Liver (tissue), 9 donors: Measurements from ENCODE around the gene GRK5. TPM values are rescaled to one million over a fixed set of nuclear protein-coding genes. Genes with fewer than 3 reads are reported as not detected.

Experiments
- DNase-seq: peaks from one replicate; pipeline ENCODE4 v3.0.0-alpha.2; 2017; ENCODE audit warnings: low spot score
- H3K27ac ChIP-seq, 2 donors: one replicate each; pipeline ENCODE4 v1.7.0; 2013; ENCODE audit warnings: inconsistent platforms in 2 of 2, low read length in 2 of 2, control low read depth in 1 of 2, low read depth in 1 of 2, mild to moderate bottlenecking in 1 of 2
- H3K27me3 ChIP-seq, 4 donors: one replicate each; pipeline versions ENCODE4 v1.6.1 to v1.7.0; 2013; ENCODE audit warnings: low read length in 3 of 4, inconsistent platforms in 1 of 4, mild to moderate bottlenecking in 1 of 4, moderate library complexity in 1 of 4; ENCODE audit not compliant: control insufficient read depth in 4 of 4, insufficient read depth in 4 of 4
- H3K36me3 ChIP-seq, 4 donors: one replicate each; pipeline versions ENCODE4 v1.6.1 to v1.7.0; 2013; ENCODE audit warnings: low read length in 3 of 4, mild to moderate bottlenecking in 3 of 4, low read depth in 1 of 4, moderate library complexity in 1 of 4; ENCODE audit not compliant: control insufficient read depth in 4 of 4, insufficient read depth in 3 of 4
- H3K4me1 ChIP-seq, 4 donors: one replicate each; pipeline versions ENCODE4 v1.6.1 to v1.7.0; 2013; ENCODE audit warnings: low read length in 3 of 4, mild to moderate bottlenecking in 3 of 4, moderate library complexity in 1 of 4; ENCODE audit not compliant: control insufficient read depth in 4 of 4, insufficient read depth in 4 of 4
- H3K4me3 ChIP-seq, 3 donors: one replicate each; pipeline versions ENCODE4 v1.6.1 to v1.7.0; 2013; ENCODE audit warnings: low read length in 3 of 3, control low read depth in 1 of 3, low read depth in 1 of 3, mild to moderate bottlenecking in 1 of 3
- H3K9ac ChIP-seq, 2 donors: one replicate each; pipeline ENCODE4 v1.7.0; 2013; ENCODE audit warnings: low read length in 2 of 2, mild to moderate bottlenecking in 2 of 2, moderate library complexity in 2 of 2, control low read depth in 1 of 2, low read depth in 1 of 2
- H3K9me3 ChIP-seq, 4 donors: one replicate each; pipeline versions ENCODE4 v1.6.1 to v1.7.0; 2013; ENCODE audit warnings: low read length in 3 of 4; ENCODE audit not compliant: control insufficient read depth in 4 of 4
- FOXA1 ChIP-seq: IDR thresholded peaks from 2 replicates; pipeline ENCODE4 v1.6.1; 2016; ENCODE audit warnings: antibody characterized with exemption
- FOXA2 ChIP-seq: IDR thresholded peaks from 2 replicates; pipeline ENCODE4 v1.6.1; 2016; ENCODE audit warnings: antibody characterized with exemption
- GABPA ChIP-seq, 2 donors: IDR thresholded peaks in 1 of 2; conservative IDR thresholded peaks in 1 of 2; 2 replicates each; pipeline ENCODE4 v1.6.1; 2016; ENCODE audit warnings: antibody characterized with exemption in 2 of 2, mild to moderate bottlenecking in 1 of 2, moderate library complexity in 1 of 2
- HNF4A ChIP-seq, 2 donors: conservative IDR thresholded peaks; 2 replicates each; pipeline ENCODE4 v1.6.1; 2016; ENCODE audit warnings: antibody characterized with exemption in 2 of 2, mild to moderate bottlenecking in 2 of 2
- HNF4G ChIP-seq: IDR thresholded peaks from 2 replicates; pipeline ENCODE4 v1.6.1; 2016; ENCODE audit warnings: antibody characterized with exemption
- JUND ChIP-seq, 2 donors: IDR thresholded peaks; 2 replicates each; pipeline ENCODE4 v1.6.1; 2016; ENCODE audit warnings: antibody characterized with exemption in 2 of 2
- NR2F2 ChIP-seq: IDR thresholded peaks from 2 replicates; pipeline ENCODE4 v1.6.1; 2016; ENCODE audit warnings: antibody characterized with exemption
- RAD21 ChIP-seq, 2 donors: IDR thresholded peaks; 2 replicates each; pipeline ENCODE4 v1.6.1; 2016; ENCODE audit warnings: antibody characterized with exemption in 2 of 2, mild to moderate bottlenecking in 2 of 2
- RXRA ChIP-seq, 2 donors: IDR thresholded peaks; 2 replicates each; pipeline ENCODE4 v1.6.1; 2017 to 2018; ENCODE audit warnings: antibody characterized with exemption in 2 of 2, mild to moderate bottlenecking in 1 of 2
- SP1 ChIP-seq: IDR thresholded peaks from 2 replicates; pipeline ENCODE4 v1.6.1; 2018; ENCODE audit warnings: antibody characterized with exemption, mild to moderate bottlenecking
- YY1 ChIP-seq: IDR thresholded peaks from 2 replicates; pipeline ENCODE4 v1.6.1; 2016; ENCODE audit warnings: antibody characterized with exemption, mild to moderate bottlenecking
- WGBS: extraction: QIAGEN DNeasy Blood & Tissue Kit; methylation state at CpG from one replicate; pipeline ENCODE4 v1.1.7; 2013; 5-methylcytosine and 5-hydroxymethylcytosine counted together
- polyA plus RNA-seq, 2 donors: library from polyadenylated mRNA; stranded (reverse) in 1 of 2; unstranded in 1 of 2; fragments of 200-250 nt in 1 of 2; fragments of >200 nt in 1 of 2; fragmentation: Nextera tagmentation in 1 of 2; extraction: Ambion mirVana in 1 of 2; gene quantifications; one replicate each; pipeline versions ENCODE4 v1.2.1 to v1.2.3, GENCODE V29; 2013 to 2015
- total RNA-seq, 2 donors: library from RNA; depleted of rRNA; stranded (reverse); fragments of >200 nt; gene quantifications; one replicate each; pipeline ENCODE4 v1.2.3, GENCODE V29; 2014
- TF ChIP-seq, protein P1 (sequence below): IDR thresholded peaks from 2 replicates; pipeline ENCODE4 v1.6.1; 2016; ENCODE audit warnings: antibody characterized with exemption
- TF ChIP-seq, protein P2 (sequence below): IDR thresholded peaks from 2 replicates; pipeline ENCODE4 v1.6.1; 2016; ENCODE audit warnings: antibody characterized with exemption, mild to moderate bottlenecking
- TF ChIP-seq, protein P3 (sequence below): IDR thresholded peaks from 2 replicates; pipeline ENCODE4 v1.6.1; 2016; ENCODE audit warnings: antibody characterized with exemption
- TF ChIP-seq, protein P4 (sequence below): IDR thresholded peaks from 2 replicates; pipeline ENCODE4 v1.6.1; 2016; ENCODE audit warnings: antibody characterized with exemption
- TF ChIP-seq, protein P5 (sequence below): fragments of 150-350 bp; IDR thresholded peaks from 2 replicates; pipeline ENCODE4 v1.5.1; 2017; ENCODE audit warnings: improper control_type of control experiment, low read depth, low read length; ENCODE audit not compliant: missing input control
- donor health status: healthy.
- donor health status: healthy.
- donor health status: healthy.
- donor health status: healthy.
- donor health status: healthy.

Gene GRK5
- total and polyA plus RNA-seq, 4 donors = 2.1 to 6.6 (median 5.1) TPM

DNA sequence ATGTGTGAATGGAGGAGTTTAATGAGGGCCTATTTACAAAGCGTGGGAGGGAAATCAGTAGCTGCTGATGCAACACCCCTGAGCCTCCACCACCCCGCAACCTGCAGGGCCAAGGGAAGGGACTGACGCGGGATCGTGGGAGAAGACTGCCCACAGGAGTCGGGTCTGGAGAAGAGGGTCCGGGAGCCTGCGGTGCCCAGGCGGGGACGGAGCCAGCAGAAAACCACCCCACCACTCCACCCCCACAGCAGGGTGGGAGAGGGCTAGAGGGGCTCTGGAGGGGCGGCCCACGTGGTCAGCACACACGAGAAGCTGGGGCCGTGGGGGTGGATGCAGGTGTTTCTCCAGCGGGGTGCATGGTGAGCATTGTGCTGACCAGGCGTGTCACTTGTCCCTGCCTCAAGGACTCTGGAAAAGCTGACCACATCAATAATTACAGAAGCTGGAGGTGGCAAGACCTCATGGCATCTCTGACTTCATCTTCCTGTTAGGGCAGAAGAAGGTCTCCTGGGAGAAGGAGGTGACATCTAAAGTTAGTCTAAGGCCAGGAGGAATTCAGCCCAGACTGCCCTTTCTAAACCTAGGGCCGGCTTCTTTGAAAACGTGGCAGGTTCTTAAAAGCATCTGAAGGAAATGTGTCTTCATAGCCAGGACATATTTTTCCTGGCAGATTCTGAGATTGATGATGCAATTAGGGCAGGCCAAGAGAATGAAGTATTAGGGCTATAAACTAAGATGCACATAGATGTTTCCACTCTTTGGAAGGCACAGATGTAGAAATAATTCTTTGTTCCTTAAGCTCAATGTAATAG lies 184.3 kb downstream of the GRK5 start:
- no peak for DNase-seq
- TF ChIP-seq SP1 (no peak), HNF4G (no peak), RXRA (IDR thresholded peaks at IDR 0.05) (no peak), NR2F2 (no peak), HNF4A (conservative IDR thresholded peaks at IDR 0.05) (no peak)
- TF ChIP-seq, protein P1, sequence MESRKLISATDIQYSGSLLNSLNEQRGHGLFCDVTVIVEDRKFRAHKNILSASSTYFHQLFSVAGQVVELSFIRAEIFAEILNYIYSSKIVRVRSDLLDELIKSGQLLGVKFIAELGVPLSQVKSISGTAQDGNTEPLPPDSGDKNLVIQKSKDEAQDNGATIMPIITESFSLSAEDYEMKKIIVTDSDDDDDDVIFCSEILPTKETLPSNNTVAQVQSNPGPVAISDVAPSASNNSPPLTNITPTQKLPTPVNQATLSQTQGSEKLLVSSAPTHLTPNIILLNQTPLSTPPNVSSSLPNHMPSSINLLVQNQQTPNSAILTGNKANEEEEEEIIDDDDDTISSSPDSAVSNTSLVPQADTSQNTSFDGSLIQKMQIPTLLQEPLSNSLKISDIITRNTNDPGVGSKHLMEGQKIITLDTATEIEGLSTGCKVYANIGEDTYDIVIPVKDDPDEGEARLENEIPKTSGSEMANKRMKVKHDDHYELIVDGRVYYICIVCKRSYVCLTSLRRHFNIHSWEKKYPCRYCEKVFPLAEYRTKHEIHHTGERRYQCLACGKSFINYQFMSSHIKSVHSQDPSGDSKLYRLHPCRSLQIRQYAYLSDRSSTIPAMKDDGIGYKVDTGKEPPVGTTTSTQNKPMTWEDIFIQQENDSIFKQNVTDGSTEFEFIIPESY = no peak
- TF ChIP-seq, protein P2, sequence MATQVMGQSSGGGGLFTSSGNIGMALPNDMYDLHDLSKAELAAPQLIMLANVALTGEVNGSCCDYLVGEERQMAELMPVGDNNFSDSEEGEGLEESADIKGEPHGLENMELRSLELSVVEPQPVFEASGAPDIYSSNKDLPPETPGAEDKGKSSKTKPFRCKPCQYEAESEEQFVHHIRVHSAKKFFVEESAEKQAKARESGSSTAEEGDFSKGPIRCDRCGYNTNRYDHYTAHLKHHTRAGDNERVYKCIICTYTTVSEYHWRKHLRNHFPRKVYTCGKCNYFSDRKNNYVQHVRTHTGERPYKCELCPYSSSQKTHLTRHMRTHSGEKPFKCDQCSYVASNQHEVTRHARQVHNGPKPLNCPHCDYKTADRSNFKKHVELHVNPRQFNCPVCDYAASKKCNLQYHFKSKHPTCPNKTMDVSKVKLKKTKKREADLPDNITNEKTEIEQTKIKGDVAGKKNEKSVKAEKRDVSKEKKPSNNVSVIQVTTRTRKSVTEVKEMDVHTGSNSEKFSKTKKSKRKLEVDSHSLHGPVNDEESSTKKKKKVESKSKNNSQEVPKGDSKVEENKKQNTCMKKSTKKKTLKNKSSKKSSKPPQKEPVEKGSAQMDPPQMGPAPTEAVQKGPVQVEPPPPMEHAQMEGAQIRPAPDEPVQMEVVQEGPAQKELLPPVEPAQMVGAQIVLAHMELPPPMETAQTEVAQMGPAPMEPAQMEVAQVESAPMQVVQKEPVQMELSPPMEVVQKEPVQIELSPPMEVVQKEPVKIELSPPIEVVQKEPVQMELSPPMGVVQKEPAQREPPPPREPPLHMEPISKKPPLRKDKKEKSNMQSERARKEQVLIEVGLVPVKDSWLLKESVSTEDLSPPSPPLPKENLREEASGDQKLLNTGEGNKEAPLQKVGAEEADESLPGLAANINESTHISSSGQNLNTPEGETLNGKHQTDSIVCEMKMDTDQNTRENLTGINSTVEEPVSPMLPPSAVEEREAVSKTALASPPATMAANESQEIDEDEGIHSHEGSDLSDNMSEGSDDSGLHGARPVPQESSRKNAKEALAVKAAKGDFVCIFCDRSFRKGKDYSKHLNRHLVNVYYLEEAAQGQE = no peak
- TF ChIP-seq, protein P3, sequence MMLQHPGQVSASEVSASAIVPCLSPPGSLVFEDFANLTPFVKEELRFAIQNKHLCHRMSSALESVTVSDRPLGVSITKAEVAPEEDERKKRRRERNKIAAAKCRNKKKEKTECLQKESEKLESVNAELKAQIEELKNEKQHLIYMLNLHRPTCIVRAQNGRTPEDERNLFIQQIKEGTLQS = no peak
- TF ChIP-seq, protein P4, sequence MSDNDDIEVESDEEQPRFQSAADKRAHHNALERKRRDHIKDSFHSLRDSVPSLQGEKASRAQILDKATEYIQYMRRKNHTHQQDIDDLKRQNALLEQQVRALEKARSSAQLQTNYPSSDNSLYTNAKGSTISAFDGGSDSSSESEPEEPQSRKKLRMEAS = no peak
- TF ChIP-seq, protein P5, sequence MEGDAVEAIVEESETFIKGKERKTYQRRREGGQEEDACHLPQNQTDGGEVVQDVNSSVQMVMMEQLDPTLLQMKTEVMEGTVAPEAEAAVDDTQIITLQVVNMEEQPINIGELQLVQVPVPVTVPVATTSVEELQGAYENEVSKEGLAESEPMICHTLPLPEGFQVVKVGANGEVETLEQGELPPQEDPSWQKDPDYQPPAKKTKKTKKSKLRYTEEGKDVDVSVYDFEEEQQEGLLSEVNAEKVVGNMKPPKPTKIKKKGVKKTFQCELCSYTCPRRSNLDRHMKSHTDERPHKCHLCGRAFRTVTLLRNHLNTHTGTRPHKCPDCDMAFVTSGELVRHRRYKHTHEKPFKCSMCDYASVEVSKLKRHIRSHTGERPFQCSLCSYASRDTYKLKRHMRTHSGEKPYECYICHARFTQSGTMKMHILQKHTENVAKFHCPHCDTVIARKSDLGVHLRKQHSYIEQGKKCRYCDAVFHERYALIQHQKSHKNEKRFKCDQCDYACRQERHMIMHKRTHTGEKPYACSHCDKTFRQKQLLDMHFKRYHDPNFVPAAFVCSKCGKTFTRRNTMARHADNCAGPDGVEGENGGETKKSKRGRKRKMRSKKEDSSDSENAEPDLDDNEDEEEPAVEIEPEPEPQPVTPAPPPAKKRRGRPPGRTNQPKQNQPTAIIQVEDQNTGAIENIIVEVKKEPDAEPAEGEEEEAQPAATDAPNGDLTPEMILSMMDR = no peak
- Histone ChIP-seq H3K27me3 (no peaks in the 10 kb centered on the region), H3K36me3 (no peaks in the 10 kb centered on the region), H3K9ac (no peak overlapping the region), H3K4me3 (no peak overlapping the region), H3K9me3 (no peaks in the 10 kb centered on the region), H3K4me1 (peaks cover 0 to 4% (median 0%) of the 10 kb centered on the region in 4 donors), H3K27ac (no peak overlapping the region)
- WGBS = 91% methylated on average over 18 of the region's 18 CpGs

DNA sequence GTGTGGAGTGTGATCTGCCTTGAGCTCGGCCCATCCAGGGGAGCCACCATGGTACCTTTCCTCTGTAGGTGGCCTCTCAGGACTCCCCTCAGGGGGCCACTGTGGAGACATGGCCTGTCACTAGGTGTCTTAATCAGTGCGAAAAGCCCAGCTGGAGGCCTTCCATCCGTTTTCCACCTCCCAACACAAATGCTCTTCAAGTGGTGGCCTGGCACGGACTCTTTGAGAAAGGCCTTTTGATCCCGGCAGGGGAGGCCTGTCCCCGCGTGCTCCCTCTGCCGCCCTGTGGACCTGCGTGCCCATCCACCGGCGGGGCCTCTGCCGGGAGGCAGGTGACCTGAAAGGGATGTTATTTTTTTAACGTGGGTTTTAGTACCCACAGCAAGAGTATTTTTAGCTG lies 185.6 kb downstream of the GRK5 start:
- Histone ChIP-seq H3K9ac (no peak overlapping the region), H3K36me3 (no peaks in the 10 kb centered on the region), H3K4me1 (peaks cover 0 to 4% (median 0%) of the 10 kb centered on the region in 4 donors), H3K27ac (peak overlapping the region in 1 of 2 donors; percentile 45), H3K27me3 (no peaks in the 10 kb centered on the region), H3K9me3 (no peaks in the 10 kb centered on the region), H3K4me3 (no peak overlapping the region)
- no peak for DNase-seq
- WGBS = 86% methylated on average over 13 of the region's 13 CpGs
- TF ChIP-seq RAD21 (IDR thresholded peaks at IDR 0.05) = no peak
- TF ChIP-seq HNF4A (conservative IDR thresholded peaks at IDR 0.05) = no peak
- no peak for TF ChIP-seq FOXA1
- TF ChIP-seq, protein P2 = no peak
- TF ChIP-seq GABPA (IDR thresholded peaks at IDR 0.05 in 1 of 2, conservative IDR thresholded peaks at IDR 0.05 in 1 of 2) = no peak
- TF ChIP-seq YY1 = no peak
- no peak for TF ChIP-seq RXRA (IDR thresholded peaks at IDR 0.05)
- no peak for TF ChIP-seq FOXA2
- no peak for TF ChIP-seq NR2F2
- TF ChIP-seq, protein P3 = no peak
- TF ChIP-seq, protein P1 = no peak
- no peak for TF ChIP-seq HNF4G
- no peak for TF ChIP-seq JUND (IDR thresholded peaks at IDR 0.05)
